ENCODE results near the gene ANKRD52.
A peak's percentile ranks its signal among the peaks of the same experiment; 100 is the strongest.
"Not testable (repeated sequence)": the region's sequence is repeated elsewhere in the genome, so short reads cannot be mapped to it uniquely, and the experiment has no call there.

ANKRD52 gene

DNA sequence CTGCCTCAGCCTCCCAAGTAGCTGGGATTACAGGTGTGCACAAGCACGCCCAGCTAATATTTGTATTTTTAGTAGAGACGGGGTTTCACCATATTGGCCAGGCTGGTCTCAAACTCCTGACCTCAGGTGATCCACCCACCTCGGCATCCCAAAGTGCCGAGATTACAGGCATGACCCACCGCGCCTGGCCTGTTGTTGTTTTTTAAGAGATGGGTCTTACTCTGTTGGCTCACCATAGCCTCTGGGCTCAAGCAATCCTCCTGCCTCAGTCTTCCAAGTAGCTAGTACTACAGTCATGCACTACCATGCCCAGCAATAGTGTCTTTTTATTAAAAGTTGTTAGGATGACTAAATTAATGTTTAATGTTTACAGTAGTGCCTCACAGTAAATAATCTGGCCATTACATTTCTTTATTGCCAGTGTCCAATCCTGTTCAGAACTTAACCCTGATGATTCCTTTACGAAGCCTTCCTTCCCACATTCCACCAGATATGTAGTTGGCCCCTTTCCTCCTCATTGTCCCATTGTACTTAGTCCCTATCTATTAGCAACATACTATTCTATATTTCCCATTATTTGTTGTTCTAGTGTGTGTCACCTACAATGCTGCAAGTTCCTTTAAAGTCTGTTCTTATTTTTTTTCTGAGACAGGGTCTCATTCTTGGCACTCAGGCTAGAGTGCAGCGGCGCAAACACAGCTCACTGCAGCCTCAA, 60.1 kb downstream of the ANKRD52 start:
- in situ Hi-C loops (cut with HindIII; ENCODE audit: low pct_ligation_motif_present, low sequenced_read_pairs) = no loop called here
- H3K36me3 ChIP-seq (replicated peaks) = no peaks in the 10 kb centered on the region

GRCh38 chr12:56196818-56197550, 61.2 kb downstream of the ANKRD52 start:
- H3K4me3 ChIP-seq (ENCODE audit: low read depth, low read length); H3K27me3 ChIP-seq (replicated peaks); H3K36me3 ChIP-seq (replicated peaks); in situ Hi-C loops (cut with HindIII; ENCODE audit: low pct_ligation_motif_present, low sequenced_read_pairs): not testable (repeated sequence)
- peak overlapping the region; percentile 47 for H3K27ac ChIP-seq
- peak; percentile 89 for DNase-seq

More for the DNA sequence above, 60.1 kb downstream of the ANKRD52 start:
- no peaks in the 10 kb centered on the region for H3K27me3 ChIP-seq (replicated peaks)
- DNase-seq = no peak
- no peak overlapping the region for H3K27ac ChIP-seq
- TF ChIP-seq, protein P1, sequence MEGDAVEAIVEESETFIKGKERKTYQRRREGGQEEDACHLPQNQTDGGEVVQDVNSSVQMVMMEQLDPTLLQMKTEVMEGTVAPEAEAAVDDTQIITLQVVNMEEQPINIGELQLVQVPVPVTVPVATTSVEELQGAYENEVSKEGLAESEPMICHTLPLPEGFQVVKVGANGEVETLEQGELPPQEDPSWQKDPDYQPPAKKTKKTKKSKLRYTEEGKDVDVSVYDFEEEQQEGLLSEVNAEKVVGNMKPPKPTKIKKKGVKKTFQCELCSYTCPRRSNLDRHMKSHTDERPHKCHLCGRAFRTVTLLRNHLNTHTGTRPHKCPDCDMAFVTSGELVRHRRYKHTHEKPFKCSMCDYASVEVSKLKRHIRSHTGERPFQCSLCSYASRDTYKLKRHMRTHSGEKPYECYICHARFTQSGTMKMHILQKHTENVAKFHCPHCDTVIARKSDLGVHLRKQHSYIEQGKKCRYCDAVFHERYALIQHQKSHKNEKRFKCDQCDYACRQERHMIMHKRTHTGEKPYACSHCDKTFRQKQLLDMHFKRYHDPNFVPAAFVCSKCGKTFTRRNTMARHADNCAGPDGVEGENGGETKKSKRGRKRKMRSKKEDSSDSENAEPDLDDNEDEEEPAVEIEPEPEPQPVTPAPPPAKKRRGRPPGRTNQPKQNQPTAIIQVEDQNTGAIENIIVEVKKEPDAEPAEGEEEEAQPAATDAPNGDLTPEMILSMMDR (IDR thresholded peaks at IDR 0.05; ENCODE audit: low read depth, low read length, missing control alignments) = no peak
- no peak overlapping the region for H3K4me3 ChIP-seq (ENCODE audit: low read depth, low read length)

DNA sequence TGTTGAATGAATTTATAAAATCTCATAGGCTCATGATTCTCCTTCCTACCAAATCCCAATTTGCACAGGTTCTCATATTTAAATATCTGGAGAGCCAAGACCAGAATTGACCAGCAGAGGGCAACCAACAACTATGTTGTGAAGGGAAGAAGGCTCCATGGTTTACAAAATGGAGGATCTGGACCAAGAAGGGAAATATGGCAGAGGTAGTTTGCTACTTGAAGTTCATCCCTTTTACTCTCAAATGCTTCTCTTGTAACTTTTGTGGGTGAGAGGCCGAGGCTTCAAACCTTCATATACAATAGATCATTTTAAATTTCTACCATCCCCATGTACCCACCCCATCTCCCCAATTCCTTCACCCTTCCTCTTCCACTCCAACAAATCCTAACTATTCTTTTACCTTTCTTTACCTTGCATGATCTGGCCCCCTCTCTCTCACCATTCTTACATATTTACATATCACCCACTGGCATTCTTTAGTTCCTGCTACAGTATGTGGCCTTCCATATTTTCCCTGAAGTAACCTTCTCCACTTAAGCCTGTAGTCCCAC, 65.1 kb downstream of the ANKRD52 start:
- no peak overlapping the region for H3K27ac ChIP-seq
- H3K27me3 ChIP-seq (replicated peaks) = no peaks in the 10 kb centered on the region
- no peak overlapping the region for H3K4me3 ChIP-seq (ENCODE audit: low read depth, low read length)
- TF ChIP-seq, protein P1 (IDR thresholded peaks at IDR 0.05; ENCODE audit: low read depth, low read length, missing control alignments) = peak; percentile 80
- peak; percentile 79 for DNase-seq
- no peaks in the 10 kb centered on the region for H3K36me3 ChIP-seq (replicated peaks)
- in situ Hi-C loops (cut with HindIII; ENCODE audit: low pct_ligation_motif_present, low sequenced_read_pairs) = no loop called here

- DNase-seq = no peak
- no peak overlapping the region for H3K27ac ChIP-seq
- no peak overlapping the region for H3K4me3 ChIP-seq (ENCODE audit: low read depth, low read length)
- TF ChIP-seq, protein P1 (IDR thresholded peaks at IDR 0.05; ENCODE audit: low read depth, low read length, missing control alignments) = no peak
- no peaks in the 10 kb centered on the region for H3K27me3 ChIP-seq (replicated peaks)
- in situ Hi-C loops (cut with HindIII; ENCODE audit: low pct_ligation_motif_present, low sequenced_read_pairs) = no loop called here
- no peaks in the 10 kb centered on the region for H3K36me3 ChIP-seq (replicated peaks)
Observed at GRCh38 chr12:56192582-56192981, 65.6 kb downstream of the ANKRD52 start.

GRCh38 chr12:56190695-56191155, 67.5 kb downstream of the ANKRD52 start:
- Histone ChIP-seq H3K27me3 (replicated peaks) (no peaks in the 10 kb centered on the region), H3K4me3 (ENCODE audit: low read depth, low read length) (peak overlapping the region; percentile 88)

More at GRCh38 chr12:56190695-56191155, 67.5 kb downstream of the ANKRD52 start:
- no peak for DNase-seq
- TF ChIP-seq, protein P1 (IDR thresholded peaks at IDR 0.05; ENCODE audit: low read depth, low read length, missing control alignments) = no peak
- H3K36me3 ChIP-seq (replicated peaks) = peaks cover 3% of the 10 kb centered on the region
- no peak overlapping the region for H3K27ac ChIP-seq
- in situ Hi-C loops (cut with HindIII; ENCODE audit: low pct_ligation_motif_present, low sequenced_read_pairs) = no loop called here
